Gastroesophageal sphincter (tissue), 4 donors: ENCODE results near the gene MEGF8. TPM values are rescaled to one million over a fixed set of nuclear protein-coding genes. Genes with fewer than 3 reads are reported as not detected.
A peak's percentile ranks its signal among the peaks of the same experiment; 100 is the strongest.

ENCODE experiments used
- ATAC-seq: fragments of 150-250 bp; one replicate; pipeline ENCODE4 v1.9.1; 2016; ENCODE audit warnings: mild to moderate bottlenecking, moderate library complexity
- H3K27ac ChIP-seq, 4 donors: fragments of 200-600 bp; sonication (generic) in 3 of 4; 1 replicate in 3 of 4; 2 replicates in 1 of 4; pipeline ENCODE4 v1.5.1; 2016 to 2019
- H3K27me3 ChIP-seq: fragments of 200-600 bp; sonication (generic); one replicate; pipeline ENCODE4 v1.5.1; 2019
- H3K36me3 ChIP-seq, 2 donors: fragments of 200-600 bp; sonication (generic); one replicate each; pipeline ENCODE4 v1.5.1; 2019; ENCODE audit warnings: control low read depth in 1 of 2
- H3K4me1 ChIP-seq, 3 donors: fragments of 200-600 bp; sonication (generic); 1 replicate in 2 of 3; 2 replicates in 1 of 3; pipeline ENCODE4 v1.5.1; 2016 to 2019; ENCODE audit warnings: control low read depth in 2 of 3
- H3K4me3 ChIP-seq, 2 donors: fragments of 200-600 bp; sonication (generic); one replicate each; pipeline ENCODE4 v1.5.1; 2019; ENCODE audit warnings: mild to moderate bottlenecking in 1 of 2, moderate library complexity in 1 of 2
- H3K9me3 ChIP-seq, 3 donors: fragments of 200-600 bp; sonication (generic); one replicate each; pipeline ENCODE4 v1.5.1; 2017 to 2019; ENCODE audit warnings: control low read depth in 2 of 3
- CTCF ChIP-seq, 4 experiments: fragments of 200-600 bp in 2 of 4; fragments of 450-650 bp in 2 of 4; sonication (generic) in 1 of 4; IDR thresholded peaks; one replicate each; pipeline ENCODE4 v1.5.1; 2017 to 2019; ENCODE audit warnings: antibody characterized with exemption in 4 of 4, mild to moderate bottlenecking in 2 of 4, moderate library complexity in 2 of 4
- EP300 ChIP-seq: sonication (generic); formaldehyde crosslinking; IDR thresholded peaks from one replicate; pipeline ENCODE4 v1.6.1; 2017; ENCODE audit warnings: antibody characterized with exemption, mild to moderate bottlenecking
- POLR2A ChIP-seq, 2 donors: fragments of 450-650 bp; IDR thresholded peaks; one replicate each; pipeline ENCODE4 v1.6.1; 2017; ENCODE audit warnings: antibody characterized with exemption in 2 of 2, mild to moderate bottlenecking in 2 of 2, moderate library complexity in 1 of 2
- POLR2AphosphoS5 ChIP-seq: sonication (generic); formaldehyde crosslinking; IDR thresholded peaks from one replicate; pipeline ENCODE4 v1.6.1; 2017; ENCODE audit warnings: antibody characterized with exemption
- WGBS, 2 donors: methylation state at CpG; one replicate each; pipeline ENCODE4 v1.1.5; 2018; ENCODE audit warnings: low coverage in 1 of 2; 5-methylcytosine and 5-hydroxymethylcytosine counted together
- total RNA-seq, 4 donors: library from RNA; depleted of rRNA; stranded (reverse); fragments of >200 nt; gene quantifications; one replicate each; pipeline ENCODE4 v1.1.0, GENCODE V29; 2016

The MEGF8 gene
- total RNA-seq, 4 donors from 2014 or later, result 13.9 to 44.4 (median 18.1) TPM

GRCh38 chr19:42295831-42296525 is 29.5 kb upstream of the MEGF8 start:
- Histone ChIP-seq H3K9me3 (no peaks in the 10 kb centered on the region), H3K27me3 (no peaks in the 10 kb centered on the region), H3K4me3 (no peak overlapping the region), H3K36me3 (peaks cover 0 to 46% of the 10 kb centered on the region in 2 donors), H3K4me1 (peaks cover 0 to 16% (median 0%) of the 10 kb centered on the region in 3 donors), H3K27ac (peak overlapping the region in 1 of 4 donors; percentile 39)
- TF ChIP-seq POLR2AphosphoS5 (peak; percentile 17), CTCF (IDR thresholded peaks at IDR 0.05) (peak in 3 of 4 experiments; percentile 89 to 97 (median 95)), EP300 (no peak)
- 100% methylated on average over 1 of the region's 6 CpGs; no CpG with 5 or more reads in 1 of the 2 donors for WGBS, 2 donors
- peak; percentile 74 for ATAC-seq

GRCh38 chr19:42297039-42297438 is 28.4 kb upstream of the MEGF8 start:
- TF ChIP-seq CTCF (IDR thresholded peaks at IDR 0.05), result no peak
- TF ChIP-seq POLR2A (IDR thresholded peaks at IDR 0.05), result no peak
- no peak for TF ChIP-seq POLR2AphosphoS5
- TF ChIP-seq EP300, result no peak
- WGBS, 2 donors, result 73 to 85% methylated on average over 4 of the region's 15 CpGs
- Histone ChIP-seq H3K27ac (no peak overlapping the region), H3K36me3 (peaks cover 0 to 35% of the 10 kb centered on the region in 2 donors), H3K9me3 (no peaks in the 10 kb centered on the region), H3K4me3 (no peak overlapping the region), H3K4me1 (peaks cover 0 to 16% (median 4%) of the 10 kb centered on the region in 3 donors), H3K27me3 (no peaks in the 10 kb centered on the region)
- ATAC-seq, result no peak

- peak; percentile 7 for ATAC-seq
- peak within 1 kb of the TSS; percentile 18 to 58 for H3K4me3 ChIP-seq
- no peaks in the 10 kb centered on the region for H3K27me3 ChIP-seq
- WGBS, 2 donors, result 17 to 49% methylated on average over 2 to 6 of the region's 21 CpGs
- no peaks in the 10 kb centered on the region for H3K9me3 ChIP-seq
- TF ChIP-seq POLR2A (IDR thresholded peaks at IDR 0.05), result no peak
- no peak for TF ChIP-seq POLR2AphosphoS5
- no peak for TF ChIP-seq EP300
- TF ChIP-seq CTCF (IDR thresholded peaks at IDR 0.05), result no peak
- peak within 1 kb of the TSS in 3 of 4 donors; percentile 62 to 73 (median 68) for H3K27ac ChIP-seq
- H3K36me3 ChIP-seq, result no peaks in the 10 kb centered on the region
- H3K4me1 ChIP-seq, result peaks cover 0 to 22% (median 11%) of the 10 kb centered on the region in 3 donors
Measured at GRCh38 chr19:42301646-42302203, 23.7 kb upstream of the MEGF8 start, which contains the start of gene PRR19. Gene PRR19 (plus strand): TSS chr19:42302132. CDS start chr19:42309585, 7,453 bp downstream.

- Histone ChIP-seq H3K36me3 (no peaks in the 10 kb centered on the region), H3K27ac (peak overlapping the region in 1 of 4 donors; percentile 73), H3K9me3 (no peaks in the 10 kb centered on the region), H3K4me1 (peaks cover 0 to 22% (median 11%) of the 10 kb centered on the region in 3 donors), H3K27me3 (no peaks in the 10 kb centered on the region), H3K4me3 (peak overlapping the region in 1 of 2 donors; percentile 58)
- WGBS, 2 donors, result 0 to 56% methylated on average over 2 to 10 of the region's 11 CpGs
- no peak for TF ChIP-seq POLR2AphosphoS5
- TF ChIP-seq CTCF (IDR thresholded peaks at IDR 0.05), result no peak
- no peak for TF ChIP-seq POLR2A (IDR thresholded peaks at IDR 0.05)
- TF ChIP-seq EP300, result no peak
- ATAC-seq, result no peak
Measured at GRCh38 chr19:42303101-42303464, 22.4 kb upstream of the MEGF8 start.
